Gastrocnemius medialis (tissue), 4 donors: ENCODE measurements around the gene PKP4.

ENCODE experiments used
- CTCF ChIP-seq, 5 experiments: fragments of 450-650 bp in 3 of 5; fragments of 200-600 bp in 2 of 5; sonication (generic) in 2 of 5; IDR thresholded peaks in 4 of 5; conservative IDR thresholded peaks in 1 of 5; 1 replicate in 4 of 5; 2 replicates in 1 of 5; pipeline ENCODE4 v1.5.1; 2016 to 2019; ENCODE audit warnings: antibody characterized with exemption in 5 of 5, mild to moderate bottlenecking in 3 of 5, moderate library complexity in 3 of 5
- POLR2A ChIP-seq, 2 donors: fragments of 450-650 bp; IDR thresholded peaks; one replicate each; pipeline ENCODE4 v1.6.1; 2017; ENCODE audit warnings: antibody characterized with exemption in 2 of 2, mild to moderate bottlenecking in 2 of 2, moderate library complexity in 2 of 2

- no peak for TF ChIP-seq POLR2A (IDR thresholded peaks at IDR 0.05)
- no peak for TF ChIP-seq CTCF (IDR thresholded peaks at IDR 0.05 in 4 of 5, conservative IDR thresholded peaks at IDR 0.05 in 1 of 5)
Observed at GRCh38 chr2:158488442-158489216, 31.9 kb downstream of the PKP4 start.
